ENCODE results near the gene VPS13D.
"Not testable (repeated sequence)": the region's sequence is repeated elsewhere in the genome, so short reads cannot be mapped to it uniquely, and the experiment has no call there.

VPS13D gene

DNA sequence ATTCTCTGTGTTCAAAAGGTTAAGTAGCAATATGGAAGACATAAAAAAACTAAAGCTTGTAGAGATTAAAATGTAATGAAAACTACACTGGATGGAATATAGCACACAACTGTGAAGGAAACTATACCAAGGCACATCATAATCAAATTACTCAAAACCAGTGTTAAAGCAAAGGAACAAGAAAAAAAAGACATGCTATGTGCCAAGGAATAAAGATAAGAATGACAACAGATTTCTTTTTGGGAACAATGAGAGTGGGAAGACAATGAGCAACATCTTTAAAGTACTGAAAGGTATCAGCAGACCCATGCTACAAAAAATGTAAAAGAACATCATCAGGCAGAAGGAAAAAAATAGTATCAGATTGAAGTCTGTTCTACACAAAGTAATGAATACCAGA, 157.8 kb downstream of the VPS13D start:
- H3K4me3 ChIP-seq (ENCODE audit: low read length), result no peak overlapping the region
- TF ChIP-seq, protein P1, sequence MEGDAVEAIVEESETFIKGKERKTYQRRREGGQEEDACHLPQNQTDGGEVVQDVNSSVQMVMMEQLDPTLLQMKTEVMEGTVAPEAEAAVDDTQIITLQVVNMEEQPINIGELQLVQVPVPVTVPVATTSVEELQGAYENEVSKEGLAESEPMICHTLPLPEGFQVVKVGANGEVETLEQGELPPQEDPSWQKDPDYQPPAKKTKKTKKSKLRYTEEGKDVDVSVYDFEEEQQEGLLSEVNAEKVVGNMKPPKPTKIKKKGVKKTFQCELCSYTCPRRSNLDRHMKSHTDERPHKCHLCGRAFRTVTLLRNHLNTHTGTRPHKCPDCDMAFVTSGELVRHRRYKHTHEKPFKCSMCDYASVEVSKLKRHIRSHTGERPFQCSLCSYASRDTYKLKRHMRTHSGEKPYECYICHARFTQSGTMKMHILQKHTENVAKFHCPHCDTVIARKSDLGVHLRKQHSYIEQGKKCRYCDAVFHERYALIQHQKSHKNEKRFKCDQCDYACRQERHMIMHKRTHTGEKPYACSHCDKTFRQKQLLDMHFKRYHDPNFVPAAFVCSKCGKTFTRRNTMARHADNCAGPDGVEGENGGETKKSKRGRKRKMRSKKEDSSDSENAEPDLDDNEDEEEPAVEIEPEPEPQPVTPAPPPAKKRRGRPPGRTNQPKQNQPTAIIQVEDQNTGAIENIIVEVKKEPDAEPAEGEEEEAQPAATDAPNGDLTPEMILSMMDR (IDR thresholded peaks at IDR 0.05; ENCODE audit: low read depth, low read length, poor library complexity, severe bottlenecking), result no peak
- TF ChIP-seq EZH2phosphoT487 (IDR thresholded peaks at IDR 0.05; ENCODE audit: borderline replicate concordance, low read length), result no peak

DNA sequence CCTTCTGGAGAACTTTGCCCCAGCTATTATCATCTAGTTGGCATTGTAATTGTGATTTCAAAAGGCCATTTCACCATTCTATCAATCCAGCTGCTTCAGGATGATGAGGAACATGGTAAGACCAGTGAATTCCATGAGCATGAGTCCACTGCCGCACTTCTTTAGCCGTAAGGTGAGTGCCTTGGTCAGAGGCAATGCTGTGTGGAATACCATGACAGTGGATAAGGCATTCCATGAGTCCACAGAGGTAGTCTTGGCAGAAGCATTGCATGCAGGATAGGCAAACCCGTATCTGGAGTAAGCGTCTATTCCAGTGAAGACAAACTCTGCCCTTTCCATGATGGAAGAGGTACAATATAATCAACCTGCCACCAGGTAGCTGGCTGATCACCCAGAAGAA, 160.5 kb downstream of the VPS13D start:
- peaks cover 13% of the 10 kb centered on the region; the same call in 1 of the 2 replicates for H3K9me3 ChIP-seq (ENCODE audit: control insufficient read depth, insufficient read depth, low read length)
- not testable (repeated sequence) for H3K79me2 ChIP-seq (ENCODE audit: control insufficient read depth, low read length); H3K27me3 ChIP-seq (ENCODE audit: control insufficient read depth, low read length); H3K4me1 ChIP-seq (ENCODE audit: control insufficient read depth, low read length); H3K27ac ChIP-seq (ENCODE audit: low read depth, low read length); H3K9me2 ChIP-seq (replicated peaks; ENCODE audit: control insufficient read depth, low read length); H4K20me1 ChIP-seq (ENCODE audit: control insufficient read depth, insufficient read depth, low read depth, low read length); H3K4me2 ChIP-seq (ENCODE audit: low read length); H3K4me3 ChIP-seq (ENCODE audit: low read length); H3F3A ChIP-seq (ENCODE audit: control insufficient read depth, insufficient read depth)
- peaks cover 28% of the 10 kb centered on the region for H3K36me3 ChIP-seq (ENCODE audit: control insufficient read depth, low read length)

More for the DNA sequence above, 157.8 kb downstream of the VPS13D start:
- H4K20me1 ChIP-seq (ENCODE audit: control insufficient read depth, insufficient read depth, low read depth, low read length), result no peaks in the 10 kb centered on the region
- peaks cover 13% of the 10 kb centered on the region; the same call in 1 of the 2 replicates for H3K9me3 ChIP-seq (ENCODE audit: control insufficient read depth, insufficient read depth, low read length)
- H3K27me3 ChIP-seq (ENCODE audit: control insufficient read depth, low read length), result no peaks in the 10 kb centered on the region
- no peaks in the 10 kb centered on the region for H3K4me1 ChIP-seq (ENCODE audit: control insufficient read depth, low read length)
- no peaks in the 10 kb centered on the region for H3K79me2 ChIP-seq (ENCODE audit: control insufficient read depth, low read length)
- H3K36me3 ChIP-seq (ENCODE audit: control insufficient read depth, low read length), result peaks cover 48% of the 10 kb centered on the region
- H3K27ac ChIP-seq (ENCODE audit: low read depth, low read length), result no peak overlapping the region
- H3K4me2 ChIP-seq (ENCODE audit: low read length), result no peak overlapping the region
- no peaks in the 10 kb centered on the region for H3F3A ChIP-seq (ENCODE audit: control insufficient read depth, insufficient read depth)
- H3K9me2 ChIP-seq (replicated peaks; ENCODE audit: control insufficient read depth, low read length), result no peaks in the 10 kb centered on the region

DNA sequence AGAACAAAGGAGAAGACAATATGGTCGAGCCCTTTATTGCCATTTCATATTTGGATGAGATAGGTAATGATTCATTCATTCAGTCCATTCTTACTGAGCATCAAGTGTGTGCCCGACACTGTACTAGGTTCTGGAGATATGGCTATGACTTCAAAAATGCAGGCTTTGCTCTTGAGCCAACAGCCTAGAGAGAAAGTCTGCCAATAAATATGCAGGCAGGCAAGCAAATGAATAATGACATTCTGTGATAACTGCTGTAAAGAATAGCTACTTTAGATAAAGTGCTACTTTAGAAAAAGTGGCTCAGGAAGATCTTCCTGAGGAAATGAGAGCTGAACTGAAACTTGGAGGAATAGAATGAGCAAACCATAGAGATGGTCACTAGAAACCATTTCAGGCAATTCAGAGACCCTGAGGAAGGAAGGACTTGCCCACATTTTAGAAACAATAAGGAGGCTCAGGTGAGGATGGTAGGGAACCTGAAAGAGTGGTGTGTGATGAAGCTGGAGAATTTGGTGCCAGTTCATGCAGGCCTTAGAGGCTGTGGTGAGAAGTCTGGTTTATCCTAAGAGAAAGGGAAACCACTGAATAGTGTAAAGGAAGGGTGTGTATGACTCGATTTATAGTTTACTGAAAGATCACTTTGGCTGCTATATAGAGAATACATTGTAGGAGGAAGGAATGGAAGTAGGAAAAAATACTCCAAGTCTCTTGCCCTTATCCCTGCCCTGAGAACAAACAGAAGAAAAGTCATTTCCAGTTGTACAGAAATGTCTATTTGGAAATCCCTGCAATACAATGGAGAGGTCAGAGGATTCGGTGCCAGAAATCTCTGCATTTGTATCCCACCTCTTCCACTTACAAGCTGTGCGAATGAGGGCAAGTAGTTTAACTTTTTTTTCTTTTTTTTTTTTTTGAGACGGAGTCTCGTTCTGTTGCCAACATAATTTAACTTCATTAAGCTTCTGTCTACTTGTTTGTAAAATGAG, 167.9 kb downstream of the VPS13D start:
- H3K4me3 ChIP-seq (ENCODE audit: low read length), result no peak overlapping the region
- H3K9me3 ChIP-seq (ENCODE audit: control insufficient read depth, insufficient read depth, low read length), result no peaks in the 10 kb centered on the region
- no peak overlapping the region for H3K27ac ChIP-seq (ENCODE audit: low read depth, low read length)
- TF ChIP-seq EZH2phosphoT487 (IDR thresholded peaks at IDR 0.05; ENCODE audit: borderline replicate concordance, low read length), result no peak
- TF ChIP-seq, protein P1 (IDR thresholded peaks at IDR 0.05; ENCODE audit: low read depth, low read length, poor library complexity, severe bottlenecking), result no peak
- H3F3A ChIP-seq (ENCODE audit: control insufficient read depth, insufficient read depth), result no peaks in the 10 kb centered on the region
- no peak overlapping the region for H3K4me2 ChIP-seq (ENCODE audit: low read length)
- no peaks in the 10 kb centered on the region for H3K79me2 ChIP-seq (ENCODE audit: control insufficient read depth, low read length)
- peaks cover 3% of the 10 kb centered on the region; the same call in 1 of the 2 replicates for H3K36me3 ChIP-seq (ENCODE audit: control insufficient read depth, low read length)
- no peaks in the 10 kb centered on the region for H3K27me3 ChIP-seq (ENCODE audit: control insufficient read depth, low read length)
- no peaks in the 10 kb centered on the region for H3K4me1 ChIP-seq (ENCODE audit: control insufficient read depth, low read length)
- H3K9me2 ChIP-seq (replicated peaks; ENCODE audit: control insufficient read depth, low read length), result no peaks in the 10 kb centered on the region
- H4K20me1 ChIP-seq (ENCODE audit: control insufficient read depth, insufficient read depth, low read depth, low read length), result no peaks in the 10 kb centered on the region

DNA sequence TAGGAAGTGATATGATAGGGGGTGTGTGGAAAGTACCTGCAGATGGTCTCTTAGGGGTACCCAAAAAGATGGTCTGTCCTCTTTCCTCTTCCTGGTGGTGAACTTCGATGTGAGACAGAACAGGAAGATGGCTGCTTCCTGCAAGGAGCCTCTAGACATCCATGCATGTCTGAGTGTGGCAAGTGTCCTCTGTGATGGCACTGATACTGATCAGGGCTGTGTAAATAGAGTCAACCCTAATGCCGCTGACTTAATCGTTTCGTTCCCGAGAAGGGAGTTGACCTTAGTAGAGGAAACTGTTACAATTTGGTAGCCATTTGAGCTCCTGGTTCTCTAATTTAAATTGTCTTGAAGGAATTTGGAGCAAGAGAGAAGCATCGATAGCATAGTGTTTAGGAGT, 168.6 kb downstream of the VPS13D start:
- H3K4me2 ChIP-seq (ENCODE audit: low read length), result no peak overlapping the region
- H3K4me3 ChIP-seq (ENCODE audit: low read length), result no peak overlapping the region
- H3K4me1 ChIP-seq (ENCODE audit: control insufficient read depth, low read length), result no peaks in the 10 kb centered on the region
- H3K36me3 ChIP-seq (ENCODE audit: control insufficient read depth, low read length), result peaks cover 4% of the 10 kb centered on the region; the same call in 1 of the 2 replicates
- H3K9me2 ChIP-seq (replicated peaks; ENCODE audit: control insufficient read depth, low read length), result no peaks in the 10 kb centered on the region
- no peaks in the 10 kb centered on the region for H3K79me2 ChIP-seq (ENCODE audit: control insufficient read depth, low read length)
- no peaks in the 10 kb centered on the region for H4K20me1 ChIP-seq (ENCODE audit: control insufficient read depth, insufficient read depth, low read depth, low read length)
- no peak for TF ChIP-seq EZH2phosphoT487 (IDR thresholded peaks at IDR 0.05; ENCODE audit: borderline replicate concordance, low read length)
- TF ChIP-seq, protein P1 (IDR thresholded peaks at IDR 0.05; ENCODE audit: low read depth, low read length, poor library complexity, severe bottlenecking), result no peak
- H3K27ac ChIP-seq (ENCODE audit: low read depth, low read length), result no peak overlapping the region
- no peaks in the 10 kb centered on the region for H3K27me3 ChIP-seq (ENCODE audit: control insufficient read depth, low read length)
- H3F3A ChIP-seq (ENCODE audit: control insufficient read depth, insufficient read depth), result no peaks in the 10 kb centered on the region
- H3K9me3 ChIP-seq (ENCODE audit: control insufficient read depth, insufficient read depth, low read length), result no peaks in the 10 kb centered on the region

Data from DOHH2 (cell line).